ENCODE data around the gene CRIM1.

GRCh38 chr2:36477315-36477714, 121.7 kb downstream of the CRIM1 start:
- no peak for TF ChIP-seq USF2 (IDR thresholded peaks at IDR 0.05)
- no peak for TF ChIP-seq RCOR1 (IDR thresholded peaks at IDR 0.05; ENCODE audit: low read depth, low read length)
- TF ChIP-seq ZSCAN20 (CRISPR knock-in tag; IDR thresholded peaks at IDR 0.05), result no peak
- TF ChIP-seq CHD2 (IDR thresholded peaks at IDR 0.05; ENCODE audit: low read length, partially characterized antibody), result no peak
- TF ChIP-seq CTCF (IDR thresholded peaks at IDR 0.05), result no peak
